B cell (primary cell): ENCODE measurements around the gene RAB4A. TPM values are rescaled to one million over a fixed set of nuclear protein-coding genes. Genes with fewer than 3 reads are reported as not detected.
A peak's percentile ranks its signal among the peaks of the same experiment; 100 is the strongest.

ENCODE experiments used
- ATAC-seq: fragments of 200-7000 bp; cut with Tn5 transposase; one replicate; pipeline ENCODE4 v1.10.0; 2021; ENCODE audit warnings: low read depth, mild to moderate bottlenecking, moderate number of reproducible peaks, moderate library complexity
- CTCF ChIA-PET: fragments of 350-600 bp; sonication (Branson Sonifier 250); formaldehyde crosslinking; loops from one replicate; lab custom pipeline; 2021; ENCODE audit warnings: antibody characterized with exemption, inconsistent platforms; lab: Charles Lee
- POLR2A ChIA-PET: fragments of 350-600 bp; sonication (Branson Sonifier 250); formaldehyde crosslinking; loops from one replicate; lab custom pipeline; 2021; ENCODE audit warnings: antibody characterized with exemption; lab: Charles Lee
- DNase-seq: peaks from one replicate; pipeline ENCODE4 v3.0.0; 2013
- H2AFZ ChIP-seq: 2 replicates; pipeline ENCODE4 v1.6.1; 2012; ENCODE audit warnings: mild to moderate bottlenecking, low read depth, low read length; ENCODE audit not compliant: insufficient read depth, poor library complexity, severe bottlenecking
- H3K27ac ChIP-seq, 2 donors: 1 replicate in 1 of 2; 2 replicates in 1 of 2; pipeline ENCODE4 v1.5.1; 2012 to 2013; ENCODE audit warnings: low read length in 2 of 2, mild to moderate bottlenecking in 2 of 2, moderate library complexity in 1 of 2
- H3K27me3 ChIP-seq, 4 experiments: fragments of 200-600 bp in 1 of 4; sonication (generic) in 1 of 4; replicated peaks in 1 of 4; 1 replicate in 2 of 4; 2 replicates in 2 of 4; pipeline versions ENCODE4 v1.6.1 to v1.7.0; 2013 to 2016; ENCODE audit warnings: low read length in 3 of 4, mild to moderate bottlenecking in 2 of 4, mixed read lengths in 1 of 4, moderate library complexity in 1 of 4; ENCODE audit not compliant: insufficient read depth in 4 of 4, control insufficient read depth in 3 of 4; ENCODE audit errors: control extremely low read depth in 1 of 4
- H3K36me3 ChIP-seq, 2 experiments: replicated peaks in 1 of 2; 1 replicate in 1 of 2; 2 replicates in 1 of 2; pipeline versions ENCODE4 v1.6.1 to v1.7.1; 2013; ENCODE audit warnings: low read length in 1 of 2; ENCODE audit not compliant: insufficient read depth in 2 of 2, control insufficient read depth in 1 of 2; ENCODE audit errors: control extremely low read depth in 1 of 2, extremely low read depth in 1 of 2
- H3K4me1 ChIP-seq, 2 donors: fragments of 200-600 bp in 1 of 2; sonication (generic) in 1 of 2; 1 replicate in 1 of 2; 2 replicates in 1 of 2; pipeline versions ENCODE4 v1.5.1 to v1.6.1; 2013 to 2017; ENCODE audit warnings: low read length in 2 of 2; ENCODE audit not compliant: control insufficient read depth in 2 of 2, insufficient read depth in 2 of 2
- H3K4me2 ChIP-seq: replicated peaks from 2 replicates; pipeline ENCODE3; 2012; ENCODE audit warnings: mild to moderate bottlenecking, low read depth, low read length; ENCODE audit not compliant: poor library complexity, severe bottlenecking
- H3K4me3 ChIP-seq, 5 experiments: fragments of 200-600 bp in 1 of 5; sonication (generic) in 1 of 5; 1 replicate in 3 of 5; 2 replicates in 2 of 5; pipeline versions ENCODE4 v1.5.1 to v1.7.0; 2011 to 2016; ENCODE audit warnings: low read length in 4 of 5, mild to moderate bottlenecking in 4 of 5, low read depth in 2 of 5, control low read depth in 1 of 5, moderate library complexity in 1 of 5; ENCODE audit not compliant: insufficient read depth in 1 of 5; ENCODE audit errors: control extremely low read depth in 1 of 5, extremely low read depth in 1 of 5
- H3K79me2 ChIP-seq: fragments of 200-600 bp; sonication (generic); one replicate; pipeline ENCODE4 v1.6.0; 2016; ENCODE audit warnings: low read length; ENCODE audit not compliant: control insufficient read depth, insufficient read depth
- H3K9ac ChIP-seq: fragments of 200-600 bp; sonication (generic); 2 replicates; pipeline ENCODE4 v1.6.1; 2017; ENCODE audit warnings: mild to moderate bottlenecking, low read length, moderate library complexity
- H3K9me3 ChIP-seq, 3 donors: one replicate each; pipeline versions ENCODE4 v1.6.1 to v1.7.1; 2013; ENCODE audit warnings: low read length in 2 of 3; ENCODE audit not compliant: control insufficient read depth in 2 of 3, insufficient read depth in 1 of 3; ENCODE audit errors: control extremely low read depth in 1 of 3
- H4K20me1 ChIP-seq: 2 replicates; pipeline ENCODE4 v1.6.0; 2012; ENCODE audit warnings: mild to moderate bottlenecking, low read length; ENCODE audit not compliant: insufficient read depth, control insufficient read depth, poor library complexity, severe bottlenecking
- H3K27ac Mint-ChIP-seq: one replicate; pipeline ENCODE4 v1.8.0; 2021; ENCODE audit warnings: mixed read lengths
- H3K27me3 Mint-ChIP-seq: one replicate; pipeline ENCODE4 v1.8.0; 2021; ENCODE audit warnings: mixed read lengths
- H3K4me1 Mint-ChIP-seq: one replicate; pipeline ENCODE4 v1.8.0; 2021; ENCODE audit warnings: mixed read lengths
- H3K4me3 Mint-ChIP-seq: one replicate; pipeline ENCODE4 v1.8.0; 2021; ENCODE audit warnings: mixed read lengths
- H3K9me3 Mint-ChIP-seq: one replicate; pipeline ENCODE4 v1.8.0; 2022; ENCODE audit warnings: mixed read lengths; ENCODE audit not compliant: insufficient read depth
- CTCF ChIP-seq: fragments of 200-600 bp; IDR thresholded peaks from one replicate; pipeline ENCODE4 v1.8.0; 2022; ENCODE audit warnings: antibody characterized with exemption, mild to moderate bottlenecking
- EZH2 ChIP-seq: IDR thresholded peaks from 2 replicates; pipeline ENCODE4 v1.6.1; 2012; ENCODE audit warnings: borderline replicate concordance, low read depth, mild to moderate bottlenecking, moderate library complexity, low read length; ENCODE audit not compliant: insufficient read depth, poor library complexity, severe bottlenecking
- WGBS: methylation state at CpG from one replicate; pipeline ENCODE4 v1.1.5; 2013; ENCODE audit warnings: missing lambda C conversion rate; ENCODE audit not compliant: insufficient coverage; 5-methylcytosine and 5-hydroxymethylcytosine counted together
- intact Hi-C: fragments of 100-400 bp; cut with micrococcal nuclease; formaldehyde crosslinking; loops from one replicate; pipeline ENCODE4 v1.10.0; 2022
- polyA plus RNA-seq: library from polyadenylated mRNA; depleted of rRNA; stranded (reverse); fragments of >200 nt; gene quantifications from 2 replicates; pipeline ENCODE4 v1.2.3, GENCODE V29; 2012
- total RNA-seq, 2 donors: library from RNA; stranded (reverse); fragments of 120-200 nt in 1 of 2; gene quantifications; 1 replicate in 1 of 2; 2 replicates in 1 of 2; pipeline versions ENCODE4 v1.2.3 to v1.2.4, GENCODE V29; 2013 to 2022

Gene RAB4A
- total and polyA plus RNA-seq, 2 donors (not counting 1 experiment from before 2014, with no cell fraction given) = 14.7 to 49.7 TPM

- ChIA-PET CTCF (interaction anchor here (0.7 to 9.4 kb wide), 5 partner anchors 12 to 589 kb away, joined by 3 to 313 read pairs (median 15); no protein-coding TSS in a partner anchor), POLR2A (no interaction called here)
- Mint-ChIP-seq H3K27ac (no peak overlapping the region), H3K9me3 (no peaks in the 10 kb centered on the region), H3K4me1 (peaks cover 14% of the 10 kb centered on the region), H3K4me3 (peak overlapping the region; percentile 14), H3K27me3 (peaks cover 3% of the 10 kb centered on the region)
- H3K36me3 ChIP-seq = no peaks in the 10 kb centered on the region
- H3K4me2 ChIP-seq = peak overlapping the region; percentile 50
- DNase-seq (no peak), ATAC-seq (no peak)
- H3K4me3 ChIP-seq = peak overlapping the region in 1 of 5 experiments; percentile 8
- no peaks in the 10 kb centered on the region for H3K9me3 ChIP-seq
- H3K79me2 ChIP-seq = no peaks in the 10 kb centered on the region
- peak overlapping the region; percentile 27 for H3K9ac ChIP-seq
- TF ChIP-seq CTCF = no peak
- TF ChIP-seq EZH2 = no peak
- H2AFZ ChIP-seq = peak overlapping the region; percentile 47
- no peaks in the 10 kb centered on the region for H3K27me3 ChIP-seq
- intact Hi-C loops = no loop called here
- WGBS = 29% methylated on average over 7 of the region's 13 CpGs
- no peak overlapping the region for H3K27ac ChIP-seq
- H3K4me1 ChIP-seq = peaks cover 10 to 16% of the 10 kb centered on the region in 2 donors
- H4K20me1 ChIP-seq = no peaks in the 10 kb centered on the region
These were observed 17.5 kb upstream of the RAB4A start for GRCh38 chr1:229253151-229253974.
